ENCODE measurements around the gene IQSEC1. TPM values are rescaled to one million over a fixed set of nuclear protein-coding genes. Genes with fewer than 3 reads are reported as not detected.

The IQSEC1 gene
- total RNA-seq, 1 donor from 2014 or later: 60.2 TPM

DNA sequence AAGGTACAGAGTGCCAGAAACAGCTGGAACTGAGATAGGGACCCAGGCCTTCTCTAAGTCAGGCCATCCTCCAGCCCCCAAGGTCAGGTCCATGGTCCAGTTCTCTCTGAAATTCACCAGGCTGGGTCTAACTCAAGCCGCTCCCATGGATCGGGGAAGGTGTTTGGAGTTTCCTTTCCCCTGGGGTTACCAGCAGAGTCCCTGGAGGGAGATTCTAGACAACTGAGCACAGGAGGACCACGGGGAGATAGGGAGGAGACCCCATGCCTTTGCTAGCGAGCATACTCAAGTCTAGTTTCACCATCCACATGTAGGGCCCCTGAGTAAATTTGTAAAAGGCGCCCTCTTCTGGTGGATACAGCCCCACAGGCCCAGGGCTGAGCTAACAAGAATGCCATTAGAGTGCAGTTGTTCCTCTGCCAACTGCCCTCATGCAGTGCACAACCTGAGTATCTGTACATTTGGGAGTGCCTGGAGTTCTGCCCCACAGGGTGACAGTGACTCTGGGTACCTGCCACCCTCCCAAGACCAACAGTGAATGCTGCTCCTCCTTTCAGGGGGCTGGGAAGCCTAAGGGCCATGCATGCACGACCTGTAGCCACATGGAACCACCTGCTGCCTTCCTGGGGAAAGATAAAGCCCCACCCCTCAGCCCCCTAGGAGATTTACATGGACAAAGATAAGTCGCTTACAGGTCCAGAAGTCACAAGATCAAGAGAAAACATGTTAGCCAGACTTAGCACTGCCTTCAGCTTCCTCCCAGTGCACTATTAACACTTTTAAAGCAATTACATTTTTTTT lies 89.0 kb downstream of the IQSEC1 start:
- DNase-seq: peak; percentile 89

DNA sequence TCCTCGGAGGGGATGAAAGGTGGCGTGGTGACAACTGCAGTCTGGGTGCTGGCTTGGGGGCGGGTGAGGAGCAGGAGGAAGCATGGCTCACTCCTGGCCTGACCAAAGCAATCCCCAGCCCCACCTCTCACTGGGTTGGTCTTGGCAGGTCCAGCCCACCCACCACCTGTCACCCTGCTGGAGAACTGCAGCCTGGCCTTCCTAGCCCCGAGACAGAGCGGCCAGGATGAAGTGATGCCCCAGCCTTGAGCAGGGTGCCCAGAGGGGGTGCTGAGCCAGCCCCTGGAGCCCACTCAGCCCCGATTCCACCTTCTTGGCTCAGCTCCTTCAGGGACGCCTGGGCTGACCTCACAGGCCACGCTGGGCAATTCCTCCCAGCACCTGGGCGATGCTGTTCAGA lies 89.9 kb downstream of the IQSEC1 start:
- DNase-seq: peak; percentile 57

DNA sequence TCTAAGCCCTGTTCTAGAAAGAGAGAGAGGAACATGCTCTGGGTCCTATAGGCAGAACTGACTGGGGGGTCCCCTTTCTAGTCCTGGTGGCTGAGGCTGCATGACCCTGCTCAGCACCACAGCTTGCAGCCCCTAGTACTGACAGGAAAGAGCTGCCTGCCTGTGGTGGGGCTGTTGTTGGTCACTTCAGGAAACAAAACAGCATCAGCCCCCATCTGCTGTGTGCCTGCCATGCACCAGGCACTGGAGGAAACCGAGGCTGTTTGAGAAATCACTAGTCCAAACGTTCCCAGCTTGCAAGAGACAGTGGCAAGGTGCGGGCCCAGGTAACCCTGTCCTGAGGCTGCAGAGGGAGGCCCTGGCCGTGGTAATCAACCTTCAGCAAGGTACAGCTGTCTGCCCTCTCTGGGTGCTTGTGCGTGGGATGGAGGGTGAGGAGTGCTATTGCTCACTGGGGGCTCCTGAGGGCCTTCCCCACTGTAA lies 90.6 kb downstream of the IQSEC1 start:
- no peak for DNase-seq

GRCh38 chr3:12981306-12982275 lies 91.6 kb downstream of the IQSEC1 start:
- no peak for DNase-seq

DNA sequence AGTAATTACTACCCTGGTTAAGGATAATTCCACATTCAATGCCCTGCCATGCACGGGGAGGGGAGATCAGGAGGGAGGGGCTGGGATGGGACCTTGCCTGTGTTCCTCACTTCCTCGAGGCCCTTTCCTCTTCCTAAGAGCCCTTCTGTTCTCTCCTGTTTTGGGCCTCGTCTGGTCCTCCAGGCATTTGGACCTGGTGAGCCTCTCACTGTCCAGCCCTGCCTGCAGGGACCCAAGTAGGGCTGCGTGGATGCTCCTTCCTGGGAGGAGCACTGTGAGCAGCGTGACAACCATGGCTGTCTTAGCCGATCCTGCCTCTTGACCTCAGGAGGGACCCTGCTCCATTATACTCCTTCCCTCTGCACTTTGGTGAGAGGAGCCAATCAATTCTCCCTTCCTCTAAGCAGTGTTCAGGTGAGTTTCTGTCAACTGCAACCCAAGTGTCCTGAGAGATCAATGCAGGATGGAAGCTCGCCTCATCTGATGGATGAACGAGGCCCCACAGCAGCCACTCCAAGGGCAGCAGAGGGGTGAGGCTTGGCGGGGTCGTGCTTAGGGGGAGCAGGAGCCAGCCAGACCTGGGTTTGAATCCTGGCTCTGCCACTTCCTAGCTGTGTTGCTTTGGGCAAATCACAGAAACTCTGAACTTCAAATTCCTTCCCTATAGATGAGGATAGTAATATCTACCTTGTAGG lies 92.5 kb downstream of the IQSEC1 start:
- DNase-seq: no peak

DNA sequence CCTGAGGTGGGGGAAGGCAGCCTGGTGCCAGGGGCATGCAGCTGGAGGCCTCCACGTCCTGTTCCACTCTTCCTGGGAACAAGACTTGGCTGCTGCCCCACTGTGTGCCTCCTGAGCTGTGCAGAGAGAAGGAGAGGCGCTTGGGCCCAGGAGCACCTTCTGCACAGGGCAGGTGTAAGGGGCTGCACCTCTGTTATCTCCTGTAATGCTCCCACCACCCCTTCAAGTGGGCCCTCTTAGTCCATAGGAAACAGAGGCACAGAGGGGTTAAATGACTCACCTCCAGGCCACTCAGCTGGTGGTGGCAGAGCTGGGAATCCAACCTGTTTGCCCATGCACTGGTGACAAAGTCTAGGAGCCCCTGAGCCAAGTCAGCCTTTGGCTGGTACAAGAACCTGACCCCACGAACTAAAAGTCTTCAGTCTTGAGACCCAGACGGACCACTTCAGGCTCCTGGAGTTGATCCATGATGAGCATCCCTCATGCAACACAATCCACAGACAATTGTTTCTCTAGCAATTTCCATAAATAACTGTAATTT lies 93.2 kb downstream of the IQSEC1 start:
- no peak for DNase-seq

DNA sequence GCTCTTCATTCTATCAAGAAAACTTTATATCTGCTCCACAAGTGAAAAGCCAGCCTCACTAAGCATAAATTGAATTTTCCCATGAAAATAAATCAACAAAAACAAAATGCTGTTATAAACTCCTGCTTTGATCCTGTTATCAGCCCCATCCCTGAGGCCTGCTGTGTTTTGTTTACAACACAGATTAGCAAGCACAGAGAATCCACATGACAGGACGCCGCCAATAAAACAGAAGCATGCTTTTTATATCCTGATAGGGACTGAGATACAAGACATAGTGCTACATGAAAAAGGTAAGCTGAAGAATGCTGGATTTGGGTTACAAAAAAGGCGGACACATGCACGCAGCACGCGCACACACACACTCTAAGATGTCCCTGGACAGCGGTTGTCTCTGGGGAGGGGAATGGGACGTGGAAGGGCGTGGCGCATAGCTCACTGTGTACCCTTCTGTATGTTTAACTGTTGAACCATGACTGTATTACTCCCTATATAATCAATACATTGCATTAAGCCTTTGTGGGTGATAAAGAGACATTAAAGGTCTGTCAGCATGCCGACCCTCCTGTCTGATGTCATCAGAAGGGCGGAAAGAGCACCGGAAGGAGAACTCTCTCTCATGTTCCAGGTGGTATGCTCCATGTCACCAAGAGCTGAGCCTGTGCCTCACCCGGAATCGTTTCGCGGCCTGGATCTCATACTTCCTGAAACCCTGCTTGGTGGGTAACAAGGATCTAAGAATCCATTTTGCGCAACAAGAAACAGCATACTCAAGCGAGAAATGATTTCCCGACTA lies 93.9 kb downstream of the IQSEC1 start:
- DNase-seq: no peak

GRCh38 chr3:12978682-12979081 lies 94.5 kb downstream of the IQSEC1 start:
- no peak for DNase-seq

DNA sequence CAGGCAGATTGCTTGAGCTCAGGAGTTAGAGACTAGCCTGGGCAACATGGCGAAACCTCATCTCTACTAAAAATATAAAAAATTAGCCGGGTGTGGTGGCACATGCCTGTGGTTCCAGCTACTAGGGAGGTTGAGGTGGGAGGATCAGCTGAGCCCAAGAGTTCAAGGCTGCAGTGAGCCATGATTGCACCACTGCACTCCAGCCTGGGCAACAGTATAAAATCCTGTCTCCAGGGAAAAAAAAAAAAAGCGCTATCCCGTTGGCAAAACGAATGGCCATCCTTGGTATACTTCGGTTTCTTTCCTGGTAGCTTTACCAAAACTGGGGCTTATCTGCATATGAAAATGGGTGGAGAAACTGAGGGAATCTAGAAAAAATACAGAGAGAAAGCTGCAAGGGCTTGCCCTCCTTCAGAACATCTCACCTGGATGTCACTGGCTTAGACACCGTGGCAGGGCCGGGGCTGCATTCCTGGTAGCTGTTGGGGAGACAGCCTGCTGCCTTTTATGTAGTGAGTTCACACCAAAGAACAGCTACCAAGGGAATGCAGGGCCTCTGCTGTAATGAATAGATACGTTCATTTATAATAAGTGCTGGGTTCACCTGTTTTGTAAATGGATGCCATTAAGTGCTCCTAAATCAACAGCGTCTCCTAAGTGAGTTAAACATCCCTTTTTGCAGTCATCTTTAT lies 96.0 kb downstream of the IQSEC1 start:
- DNase-seq: no peak

GRCh38 chr3:12975748-12976522 lies 97.3 kb downstream of the IQSEC1 start:
- DNase-seq: no peak

DNA sequence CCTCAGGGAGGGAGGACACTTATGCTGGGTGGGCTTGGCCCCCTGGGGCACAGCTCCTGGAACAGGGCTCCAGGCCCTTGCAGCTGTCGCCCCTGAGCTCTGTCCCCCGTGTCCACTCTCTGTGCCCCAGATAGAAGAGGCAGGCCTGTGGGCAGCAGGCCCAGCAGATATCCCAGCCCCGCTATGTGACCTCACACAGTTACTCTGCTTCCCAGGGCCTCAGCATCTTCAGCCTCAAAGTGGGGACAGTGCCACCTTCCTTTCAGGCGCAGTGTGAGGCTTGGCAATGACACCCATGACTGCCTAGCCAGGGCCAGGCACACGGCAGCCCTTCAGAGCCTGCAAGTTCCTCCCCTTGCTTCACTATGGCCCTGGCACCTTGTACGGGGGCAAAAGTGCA lies 98.4 kb downstream of the IQSEC1 start:
- DNase-seq: no peak

DNA sequence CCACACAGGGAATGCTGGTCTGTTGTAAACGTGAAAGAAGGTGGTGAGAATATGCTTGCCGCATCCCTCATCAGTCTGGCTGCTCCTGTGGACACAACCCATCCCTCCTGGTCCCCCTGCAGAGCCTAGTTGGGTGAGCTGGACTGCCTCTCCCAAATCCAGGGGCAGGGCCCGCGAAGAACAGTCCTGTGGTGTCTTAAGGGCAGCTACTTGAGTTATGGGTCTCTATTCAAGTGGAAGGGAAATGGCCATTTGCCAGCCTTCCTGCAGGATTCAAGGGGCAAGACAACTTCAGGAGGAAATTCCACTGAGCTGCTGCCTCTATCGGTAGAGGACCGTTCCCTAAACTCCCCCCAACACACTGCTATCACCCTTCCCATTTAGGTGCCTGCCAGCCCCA lies 98.9 kb downstream of the IQSEC1 start:
- DNase-seq: no peak

GRCh38 chr3:12973827-12974226 lies 99.4 kb downstream of the IQSEC1 start:
- no peak for DNase-seq

DNA sequence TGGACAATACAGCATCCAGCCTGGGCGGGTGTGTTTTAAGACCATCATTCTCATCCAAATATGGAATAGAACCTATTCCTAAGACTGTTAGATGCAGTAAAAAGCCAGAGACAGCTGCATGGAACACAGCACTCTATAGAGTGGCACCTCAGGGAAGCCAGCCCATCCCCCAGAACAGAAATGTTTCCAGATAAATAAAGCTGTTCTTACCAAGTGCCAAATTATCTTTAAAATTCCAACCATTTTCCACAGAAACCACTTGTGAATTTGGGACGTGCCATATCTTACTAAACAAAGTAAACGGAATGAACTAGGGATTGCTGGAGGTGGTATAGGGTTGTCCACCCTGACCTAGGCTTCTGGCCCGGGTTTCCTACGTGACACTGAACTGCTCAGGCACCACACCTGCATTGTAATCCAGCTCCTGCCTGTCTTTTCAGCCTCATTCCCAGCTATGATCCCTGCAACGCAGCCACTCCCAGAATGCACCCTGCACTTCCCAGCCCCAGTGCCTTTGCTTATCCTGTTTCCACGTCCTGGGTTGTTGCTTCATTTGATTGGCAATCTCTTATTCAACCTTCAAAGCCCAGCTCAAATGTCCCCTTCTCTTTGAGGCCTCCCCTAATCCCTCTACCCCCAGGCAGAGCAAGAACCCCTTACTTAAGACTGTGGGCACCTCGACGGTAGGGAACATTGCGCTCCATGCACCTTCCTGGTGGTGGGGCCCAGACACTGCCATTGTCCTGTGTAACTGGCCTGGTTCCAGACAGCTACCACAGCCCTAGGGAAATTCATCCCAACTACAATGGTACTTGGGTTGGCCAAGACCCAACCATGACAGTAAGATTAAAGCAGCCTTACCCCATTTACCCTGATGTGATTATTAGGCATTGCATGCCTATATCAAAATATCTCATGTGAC lies 100.2 kb downstream of the IQSEC1 start:
- no peak for DNase-seq

GRCh38 chr3:12972043-12972442 lies 101.2 kb downstream of the IQSEC1 start:
- no peak for DNase-seq

DNA sequence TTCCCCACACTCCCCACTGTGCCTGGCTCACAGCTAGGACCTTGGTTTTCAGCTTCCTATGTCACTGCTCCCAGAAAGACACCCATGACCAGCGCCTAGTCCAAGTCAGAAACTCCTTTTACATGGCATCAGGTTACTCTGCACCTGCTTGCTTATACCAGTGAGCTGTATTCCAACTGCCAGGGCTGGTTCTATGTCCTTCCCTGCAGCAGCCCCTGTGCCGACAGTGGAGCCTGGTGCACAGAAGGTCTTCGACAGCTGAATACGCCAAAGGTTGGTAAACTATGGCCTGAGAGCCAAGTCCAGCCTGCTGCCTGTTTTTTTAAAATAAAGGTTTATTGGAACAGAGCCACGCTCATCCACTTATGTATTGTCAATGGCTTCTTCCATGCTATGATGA lies 102.5 kb downstream of the IQSEC1 start:
- DNase-seq: peak; percentile 74

- peak; percentile 97 for DNase-seq
These were observed 103.7 kb downstream of the IQSEC1 start for GRCh38 chr3:12969486-12969885.

- DNase-seq: no peak
These were observed 104.7 kb downstream of the IQSEC1 start for GRCh38 chr3:12968541-12968940.

All from tongue (tissue), 2 donors.